AG09319 (cell line): ENCODE measurements around the gene SPEF2.

Experiments used
- DNase-seq: peaks from one replicate; pipeline ENCODE4 v3.0.0-alpha.2; 2010; ENCODE audit warnings: low read depth; ENCODE audit errors: extremely low read depth
- TF ChIP-seq, protein P1 (sequence below): IDR thresholded peaks from 2 replicates; pipeline ENCODE4 v1.5.1; 2011; ENCODE audit warnings: low read depth, mild to moderate bottlenecking, inconsistent platforms, low read length, moderate library complexity

The SPEF2 gene

DNA sequence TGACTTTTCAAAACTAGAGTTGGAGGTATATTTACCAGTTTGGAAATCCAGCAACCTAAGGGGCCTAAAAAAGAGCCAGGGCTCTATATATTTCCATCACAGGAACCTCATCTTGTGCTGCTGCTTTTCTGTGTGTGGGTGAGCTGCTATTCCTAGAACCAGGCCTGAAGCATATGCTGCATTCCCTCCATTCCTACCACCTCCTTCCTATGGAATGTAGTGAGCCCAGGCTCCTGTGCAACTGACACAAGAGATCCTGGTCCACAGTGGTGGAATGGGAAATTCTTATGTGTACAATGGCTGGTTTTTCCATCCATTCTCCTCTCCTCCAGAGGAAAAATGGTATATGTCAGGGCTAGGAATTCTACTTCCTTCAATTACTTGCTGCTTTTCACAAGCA lies 39.1 kb downstream of the SPEF2 start:
- TF ChIP-seq, protein P1, sequence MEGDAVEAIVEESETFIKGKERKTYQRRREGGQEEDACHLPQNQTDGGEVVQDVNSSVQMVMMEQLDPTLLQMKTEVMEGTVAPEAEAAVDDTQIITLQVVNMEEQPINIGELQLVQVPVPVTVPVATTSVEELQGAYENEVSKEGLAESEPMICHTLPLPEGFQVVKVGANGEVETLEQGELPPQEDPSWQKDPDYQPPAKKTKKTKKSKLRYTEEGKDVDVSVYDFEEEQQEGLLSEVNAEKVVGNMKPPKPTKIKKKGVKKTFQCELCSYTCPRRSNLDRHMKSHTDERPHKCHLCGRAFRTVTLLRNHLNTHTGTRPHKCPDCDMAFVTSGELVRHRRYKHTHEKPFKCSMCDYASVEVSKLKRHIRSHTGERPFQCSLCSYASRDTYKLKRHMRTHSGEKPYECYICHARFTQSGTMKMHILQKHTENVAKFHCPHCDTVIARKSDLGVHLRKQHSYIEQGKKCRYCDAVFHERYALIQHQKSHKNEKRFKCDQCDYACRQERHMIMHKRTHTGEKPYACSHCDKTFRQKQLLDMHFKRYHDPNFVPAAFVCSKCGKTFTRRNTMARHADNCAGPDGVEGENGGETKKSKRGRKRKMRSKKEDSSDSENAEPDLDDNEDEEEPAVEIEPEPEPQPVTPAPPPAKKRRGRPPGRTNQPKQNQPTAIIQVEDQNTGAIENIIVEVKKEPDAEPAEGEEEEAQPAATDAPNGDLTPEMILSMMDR: no peak
- no peak for DNase-seq

DNA sequence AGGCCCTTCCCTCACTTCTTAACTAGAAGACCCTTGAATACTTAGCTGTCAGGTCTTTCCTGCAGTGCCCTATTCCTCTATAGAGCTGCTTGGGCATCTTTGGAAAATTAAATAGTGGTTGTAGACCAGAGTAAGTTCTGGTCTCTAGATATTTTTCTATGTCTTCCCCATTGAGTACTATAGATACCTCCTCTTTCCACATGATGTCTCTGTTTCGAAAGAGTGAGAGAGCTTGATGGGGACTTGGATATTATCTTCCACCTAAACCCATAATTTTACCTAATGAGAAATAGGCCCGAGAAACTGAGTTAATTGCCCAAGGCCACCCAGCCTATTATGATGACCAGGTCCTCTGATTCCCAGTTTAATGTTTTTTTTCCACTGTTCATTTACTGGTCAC lies 40.2 kb downstream of the SPEF2 start:
- TF ChIP-seq, protein P1: no peak
- DNase-seq: no peak

DNA sequence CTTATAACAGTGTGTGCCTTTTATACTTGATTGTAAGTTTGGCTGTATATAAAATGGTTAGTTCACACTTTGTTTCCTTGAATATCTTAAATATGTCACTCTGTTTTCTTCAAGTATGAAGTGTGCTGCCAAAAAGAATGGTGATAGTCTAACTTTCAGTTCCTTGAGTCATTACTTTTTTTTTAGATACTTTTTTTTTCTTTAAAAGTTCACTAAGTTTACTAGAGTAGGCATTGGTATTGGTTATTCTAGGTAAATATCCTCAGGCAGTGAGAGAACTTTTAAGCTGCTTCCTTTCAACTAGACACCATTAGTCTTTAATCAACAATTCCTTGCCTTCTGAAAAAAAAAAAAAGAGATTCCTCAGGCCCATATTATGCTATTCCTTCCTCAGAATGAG lies 41.9 kb downstream of the SPEF2 start:
- TF ChIP-seq, protein P1: no peak
- no peak for DNase-seq

GRCh38 chr5:35660451-35660850 lies 42.8 kb downstream of the SPEF2 start:
- no peak for DNase-seq
- TF ChIP-seq, protein P1: no peak

DNA sequence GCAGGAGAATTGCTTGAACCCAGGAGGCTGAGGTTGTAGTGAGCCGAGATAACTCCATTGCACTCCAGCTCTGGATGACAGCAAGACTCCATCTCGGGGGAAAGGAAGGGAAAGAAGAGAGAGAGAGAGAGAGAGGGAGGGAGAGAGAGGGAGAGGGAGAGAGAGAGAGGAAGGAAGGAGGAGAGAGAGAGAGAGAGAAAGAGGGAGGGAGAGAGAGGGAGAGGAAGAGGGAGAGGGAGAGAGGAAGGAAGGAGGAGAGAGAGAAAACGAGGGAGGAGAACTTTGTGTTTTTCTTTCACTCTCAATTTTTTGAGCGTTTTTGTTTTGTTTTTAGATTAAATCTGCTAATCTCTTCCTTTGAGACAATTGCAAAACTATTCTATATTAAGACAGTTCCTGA lies 46.9 kb downstream of the SPEF2 start:
- no peak for DNase-seq
- TF ChIP-seq, protein P1: no peak

GRCh38 chr5:35665096-35665495 lies 47.4 kb downstream of the SPEF2 start:
- DNase-seq: no peak
- TF ChIP-seq, protein P1: no peak

- no peak for DNase-seq
- TF ChIP-seq, protein P1: no peak
Observed at GRCh38 chr5:35668319-35668718, 50.7 kb downstream of the SPEF2 start.
